GM19455 (cell line): Measurements from ENCODE around the gene TCN1.
"Not testable (repeated sequence)": the region's sequence is repeated elsewhere in the genome, so short reads cannot be mapped to it uniquely, and the experiment has no call there.

Experiments
- ATAC-seq: cut with Tn5 transposase; IDR thresholded peaks from one replicate; pipeline ENCODE4 v1.9.1; 2021; ENCODE audit not compliant: unreplicated experiment

The TCN1 gene

GRCh38 chr11:59866397-59866796, at the start of gene TCN1:
TCN1 (minus strand) TSS chr11:59866487; CDS start chr11:59866470, 17 bp downstream.
- ATAC-seq: no peak

GRCh38 chr11:59903569-59903968, 37.3 kb upstream of the TCN1 start:
- not testable (repeated sequence) for ATAC-seq

DNA sequence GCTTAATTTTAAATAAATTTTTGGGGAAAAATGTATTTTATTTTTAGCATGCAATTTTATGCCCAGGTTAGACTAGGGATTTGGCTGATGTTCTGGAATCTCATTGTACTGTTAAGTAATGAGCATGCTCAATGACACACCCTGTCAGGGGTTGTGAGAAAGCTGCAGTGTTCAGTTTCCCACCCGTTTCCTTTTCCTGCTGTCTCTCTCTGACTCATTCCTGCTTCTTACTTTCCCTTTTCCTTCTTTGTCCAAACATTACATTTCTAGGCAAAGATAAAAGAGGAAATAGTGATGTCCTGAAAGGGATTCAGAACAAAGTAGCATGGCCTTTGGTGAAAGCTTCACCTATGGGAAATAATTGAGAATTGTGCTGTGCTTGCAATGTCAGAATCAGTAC, 35.0 kb upstream of the TCN1 start:
- no peak for ATAC-seq

- no peak for ATAC-seq
Measured at GRCh38 chr11:59900366-59901126, 34.3 kb upstream of the TCN1 start.

DNA sequence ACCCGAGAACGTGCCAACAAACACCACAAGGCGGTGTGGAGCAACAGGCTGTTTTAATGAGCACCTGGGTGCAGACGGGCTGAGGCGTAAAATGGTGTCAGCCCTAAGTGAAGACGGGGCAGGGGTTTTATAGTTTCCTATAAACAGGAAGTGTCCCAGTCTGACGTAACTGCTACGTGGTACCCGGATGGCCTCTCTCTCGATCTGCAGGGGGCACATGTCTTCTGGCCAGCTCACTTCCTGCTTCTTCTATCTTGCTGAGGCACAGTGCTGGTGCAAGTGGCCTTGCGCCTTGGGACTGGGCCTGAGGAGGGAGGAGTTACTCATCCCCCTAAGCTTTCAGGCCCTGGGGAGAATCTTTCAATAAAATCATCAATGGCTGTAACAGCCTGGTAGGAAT, 33.2 kb upstream of the TCN1 start:
- no peak for ATAC-seq

DNA sequence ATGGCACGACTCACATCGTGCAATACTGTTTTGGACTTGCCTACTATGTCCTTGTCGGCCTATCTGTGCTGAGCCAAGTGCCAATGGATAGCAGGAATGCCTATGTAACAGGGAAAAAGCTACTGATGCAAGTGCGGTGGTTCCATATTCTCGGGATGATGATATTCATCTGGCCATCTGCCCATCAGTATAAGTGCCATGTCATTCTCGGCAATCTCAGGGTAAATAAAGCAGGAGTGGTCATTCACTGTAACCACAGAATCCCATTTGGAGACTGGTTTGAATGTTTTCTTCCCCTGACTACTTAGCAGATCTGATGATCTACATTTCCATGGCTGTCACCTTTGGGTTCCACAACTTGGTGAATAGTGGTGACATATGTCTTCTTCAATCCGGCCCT, 32.4 kb upstream of the TCN1 start:
- no peak for ATAC-seq

DNA sequence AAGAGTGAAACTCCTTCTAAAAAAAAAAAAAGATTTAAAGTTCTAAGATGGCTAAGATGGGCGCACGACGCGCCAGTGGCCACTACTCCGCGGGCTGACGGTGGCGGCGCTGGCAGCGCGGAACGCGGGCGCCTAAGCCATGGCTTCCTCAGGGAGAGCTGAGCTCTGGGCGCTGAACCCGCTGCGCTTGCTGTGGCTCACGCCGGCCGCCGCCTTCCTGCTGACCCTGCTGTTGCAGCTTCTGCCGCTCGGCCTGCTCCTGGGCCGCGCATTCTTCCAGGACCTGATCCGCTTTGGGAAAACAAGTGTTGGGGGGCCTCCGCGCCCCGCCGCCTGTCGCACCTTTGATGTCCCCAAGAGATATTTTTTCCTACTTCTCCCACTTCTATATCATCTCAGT, 31.8 kb upstream of the TCN1 start:
- ATAC-seq: no peak

DNA sequence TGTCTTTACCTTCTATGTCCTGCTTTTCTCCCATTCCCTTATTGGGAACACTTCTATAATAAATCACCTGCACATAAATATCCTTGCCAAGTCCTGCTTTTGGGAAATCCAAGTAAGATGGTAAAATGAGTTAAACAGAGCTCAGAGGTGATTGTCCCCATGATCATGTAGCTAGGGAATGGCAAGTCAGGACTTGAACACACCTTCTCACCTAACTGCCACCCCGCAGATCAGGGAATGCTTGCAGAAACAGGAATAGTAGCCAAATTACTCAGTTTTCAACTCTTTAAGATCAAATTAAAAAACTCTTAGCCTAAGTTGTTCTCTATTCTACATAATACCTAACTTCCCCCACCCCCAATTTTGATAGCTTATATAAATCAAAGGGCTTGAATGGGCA, 28.3 kb upstream of the TCN1 start:
- no peak for ATAC-seq

DNA sequence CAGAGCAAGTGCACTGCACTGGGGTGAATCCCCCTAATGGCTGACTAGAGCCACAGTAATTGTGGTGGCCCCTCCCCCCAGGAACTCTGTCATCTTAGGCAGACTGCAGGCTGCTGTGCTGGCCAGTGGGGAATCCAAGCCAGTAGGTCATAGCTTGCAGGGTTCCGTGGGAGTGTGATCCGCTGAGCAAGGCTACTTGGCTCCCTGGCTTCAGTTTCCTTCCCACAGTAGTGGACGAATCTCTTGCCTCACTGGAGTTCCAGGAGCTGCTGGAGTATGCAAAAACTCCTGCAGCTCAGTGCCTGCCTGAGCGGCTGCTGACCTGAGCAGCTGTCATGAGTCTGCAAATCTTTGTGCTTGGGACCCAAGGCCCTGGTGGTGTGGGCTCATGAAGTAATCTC, 25.5 kb upstream of the TCN1 start:
- ATAC-seq: no peak

DNA sequence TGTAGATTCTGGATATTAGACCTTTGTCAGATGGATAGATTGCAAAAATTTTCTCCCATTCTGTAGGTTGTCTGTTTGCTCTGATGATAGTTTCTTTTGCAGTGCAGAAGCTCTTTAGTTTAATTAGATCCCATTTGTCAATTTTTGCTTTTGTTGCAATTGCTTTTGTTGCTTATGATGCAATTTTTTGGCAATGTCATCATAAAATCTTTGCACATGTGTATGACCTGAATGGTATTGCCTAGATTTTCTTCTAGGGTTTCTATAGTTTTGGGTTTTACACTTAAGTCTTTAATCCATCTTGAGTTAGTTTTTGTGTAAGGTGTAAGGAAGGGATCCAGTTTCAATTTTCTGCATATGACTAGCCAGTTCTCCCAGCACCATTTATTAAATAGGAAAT, 20.9 kb upstream of the TCN1 start:
- not testable (repeated sequence) for ATAC-seq

DNA sequence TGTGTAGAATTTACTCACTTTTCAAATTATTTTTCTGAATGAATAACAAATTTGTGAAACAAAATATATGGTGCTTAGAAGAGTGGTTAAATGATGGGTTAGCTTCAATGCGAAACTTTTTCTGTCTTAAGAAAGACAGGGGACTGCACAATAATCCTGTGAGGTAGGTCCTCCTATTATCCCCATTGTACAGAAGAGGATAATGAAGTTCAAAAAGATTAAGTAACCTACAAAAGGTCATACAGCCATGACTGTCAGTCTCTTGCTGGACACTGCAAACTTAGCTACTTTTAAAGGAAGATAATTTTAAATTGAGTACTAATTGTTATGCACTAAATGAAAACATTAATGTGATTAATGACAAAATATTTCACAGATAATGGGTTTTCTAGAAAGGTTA, 17.3 kb upstream of the TCN1 start:
- ATAC-seq: no peak

GRCh38 chr11:59879567-59879966, 13.3 kb upstream of the TCN1 start:
- ATAC-seq: no peak

DNA sequence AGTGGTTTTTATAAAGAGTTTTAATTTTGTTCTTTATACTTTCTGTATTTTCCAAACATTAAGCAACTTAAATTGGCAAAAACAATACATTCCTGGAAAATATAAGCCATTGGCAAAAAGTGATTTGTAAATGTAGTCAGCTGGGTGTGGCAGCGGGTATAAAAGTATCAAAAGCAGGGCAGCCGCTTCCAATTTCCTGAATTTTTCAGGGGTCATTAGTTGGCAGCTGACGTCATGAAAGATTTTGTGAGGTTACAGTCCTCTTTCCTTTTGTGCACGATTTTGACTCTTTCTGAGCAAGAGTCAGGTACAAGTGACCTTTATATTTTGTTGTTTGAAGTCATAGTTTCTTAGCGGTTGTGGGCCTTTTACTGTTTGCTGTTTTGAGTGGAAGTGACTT, 12.3 kb upstream of the TCN1 start, which contains the start of gene OOSP3:
TSS of gene OOSP3 (plus strand) at position 208 of the 400 bp plus-strand sequence. CDS start at position 235, 27 bp downstream.
- ATAC-seq: no peak

DNA sequence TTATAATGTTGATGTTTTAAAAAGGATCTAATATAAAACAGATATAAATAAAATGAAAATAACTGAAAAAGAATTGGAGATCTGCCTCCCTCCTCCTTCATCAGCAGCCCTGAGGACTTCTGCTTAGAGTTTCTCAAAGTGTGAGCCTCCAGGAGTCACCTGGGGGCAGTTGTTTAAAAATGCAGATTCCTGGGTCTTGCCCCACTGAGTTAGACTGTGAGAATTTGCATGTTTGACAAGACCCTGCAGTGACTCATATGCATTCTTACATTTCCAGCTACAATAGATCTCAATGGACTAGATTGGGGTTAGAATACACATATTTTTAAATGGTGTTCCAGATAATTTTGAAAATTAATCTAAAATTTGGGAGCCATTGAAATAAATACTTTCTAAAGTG, 11.5 kb upstream of the TCN1 start:
- no peak for ATAC-seq

DNA sequence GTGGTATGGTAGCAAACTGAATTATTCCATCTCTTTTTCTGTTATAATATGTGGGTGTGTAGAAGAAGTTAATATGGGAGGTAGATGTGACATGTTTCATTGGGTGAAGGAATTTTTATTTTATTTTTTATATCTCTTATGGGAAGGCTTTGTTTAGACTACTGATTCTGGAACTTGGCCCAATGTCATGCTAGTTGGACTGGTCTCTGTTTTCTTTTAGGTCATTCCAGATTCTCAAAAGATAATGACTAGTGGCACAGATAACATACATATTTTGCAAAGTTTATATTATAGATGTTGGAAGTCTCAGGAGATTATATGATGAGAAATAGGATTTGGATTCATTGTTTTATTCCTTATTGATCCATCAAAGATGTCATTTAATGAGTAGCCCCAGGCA, 11.0 kb upstream of the TCN1 start:
- no peak for ATAC-seq

DNA sequence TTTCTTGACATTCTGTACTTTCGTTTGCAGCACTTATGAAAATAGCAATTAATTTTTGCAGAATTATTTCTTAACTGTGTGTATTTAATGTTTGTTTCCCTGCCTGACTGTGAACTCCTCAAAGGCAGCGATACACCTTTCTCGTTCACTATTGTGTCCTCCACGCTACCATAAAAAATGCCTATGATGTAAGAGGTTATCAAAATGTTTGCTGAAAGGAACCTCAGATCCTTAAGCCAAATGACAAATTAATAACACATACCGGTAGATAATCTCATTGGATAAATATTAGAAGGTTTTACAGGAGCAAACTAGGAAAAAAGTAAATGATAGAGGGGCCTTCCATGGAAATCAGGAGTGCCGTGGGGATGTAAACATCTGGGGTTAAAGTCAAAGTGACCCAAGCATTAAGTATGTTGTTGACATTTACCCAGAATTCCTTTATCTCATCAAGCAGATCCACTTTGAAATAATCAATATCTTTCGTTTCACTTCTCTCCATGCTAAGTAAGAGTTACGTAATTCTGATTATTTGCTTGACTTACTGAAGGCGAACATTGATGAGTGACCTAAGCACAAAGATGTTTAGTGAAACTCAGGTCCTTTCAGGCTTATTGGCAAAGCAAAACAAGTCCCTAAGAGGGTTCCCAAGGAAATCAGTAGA, 9.7 kb upstream of the TCN1 start:
- ATAC-seq: no peak

- ATAC-seq: no peak
Measured at GRCh38 chr11:59872076-59872475, 5.8 kb upstream of the TCN1 start.

- ATAC-seq: no peak
Measured at GRCh38 chr11:59867946-59868345, 1.7 kb upstream of the TCN1 start.

DNA sequence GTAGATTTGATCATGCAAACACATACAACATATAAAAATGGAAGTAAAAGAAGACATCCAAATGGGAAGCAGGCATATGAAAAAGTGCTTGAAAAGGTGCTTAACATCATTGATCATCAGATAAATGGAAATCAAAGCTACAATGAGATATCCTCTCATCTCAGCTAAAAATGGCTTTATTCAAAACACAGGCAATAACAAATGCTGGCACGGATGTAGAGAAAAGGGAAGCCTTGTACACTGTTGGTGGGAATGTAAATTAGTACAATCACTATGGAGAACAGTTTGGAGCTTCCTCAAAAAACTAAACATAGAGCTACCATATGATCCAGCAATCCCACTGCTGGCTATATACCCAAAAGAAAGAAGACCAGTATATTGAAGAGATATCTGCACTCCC, 549 bp upstream of the TCN1 start:
- no peak for ATAC-seq

GRCh38 chr11:59865031-59865430, 1.3 kb downstream of the TCN1 start:
- ATAC-seq: no peak

DNA sequence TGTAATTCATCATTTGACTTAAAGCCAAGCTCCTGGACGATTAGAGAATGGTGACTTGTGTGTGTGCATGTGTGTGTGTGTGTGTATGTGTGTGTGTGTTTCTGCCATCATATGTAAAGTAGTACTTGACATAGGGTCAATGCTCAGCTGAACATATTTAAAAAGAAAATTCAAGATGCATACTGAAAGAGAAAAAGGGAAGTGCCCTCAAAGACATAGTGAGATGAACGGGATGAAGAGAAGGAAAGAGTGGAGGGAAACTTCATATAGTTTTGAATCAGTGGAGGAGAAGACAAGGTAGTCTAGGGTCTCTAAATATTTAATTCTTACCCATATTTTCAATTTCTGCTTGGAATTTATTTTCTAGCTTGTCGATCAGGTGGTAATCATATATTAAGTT, 4.0 kb downstream of the TCN1 start:
- ATAC-seq: no peak

DNA sequence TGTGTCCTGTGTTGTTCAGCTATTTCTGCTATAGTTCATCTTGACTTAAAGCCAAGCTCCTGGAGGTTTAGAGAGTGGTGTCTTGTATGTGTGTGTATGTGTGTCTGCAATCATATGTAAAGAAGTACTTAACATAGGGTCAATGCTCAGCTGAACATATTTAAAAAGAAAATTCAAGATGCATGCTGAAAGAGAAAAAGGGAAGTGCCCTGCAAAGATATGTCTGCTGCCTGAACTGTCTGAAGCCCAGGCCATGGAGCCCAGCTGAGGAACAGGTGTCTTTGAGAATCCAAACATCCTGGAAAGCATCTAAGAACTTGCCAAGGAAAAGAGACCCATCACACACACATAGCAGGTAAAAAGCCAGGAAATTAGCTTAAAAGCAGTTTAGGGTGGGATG, 6.6 kb downstream of the TCN1 start:
- ATAC-seq: no peak
